GM23338 (cell line): ENCODE results near the gene PCGF2.

Experiments
- EZH2 ChIP-seq: fragments of 200-600 bp; sonication (generic); IDR thresholded peaks from one replicate; pipeline ENCODE4 v1.8.0; 2017; ENCODE audit warnings: antibody characterized with exemption, mild to moderate bottlenecking, low read depth; ENCODE audit not compliant: unreplicated experiment
- NANOG ChIP-seq: IDR thresholded peaks from 2 replicates; pipeline ENCODE4 v1.6.1; 2016; ENCODE audit warnings: antibody characterized with exemption, borderline replicate concordance
- POLR2AphosphoS5 ChIP-seq: IDR thresholded peaks from 2 replicates; pipeline ENCODE4 v1.6.1; 2016; ENCODE audit warnings: antibody characterized with exemption, low read depth
- ZNF331 ChIP-seq: fragments of 250-450 bp; sonication (Bioruptor Pico); IDR thresholded peaks from 2 replicates; pipeline ENCODE4 v1.5.0; 2020; ENCODE audit warnings: low read depth, mild to moderate bottlenecking, moderate library complexity
- TF ChIP-seq, protein P1 (sequence below), 2 experiments: fragments of 200-600 bp in 1 of 2; sonication (generic) in 1 of 2; conservative IDR thresholded peaks; 2 replicates each; pipeline versions ENCODE4 v1.5.1 to v1.6.1; 2016 to 2017; ENCODE audit warnings: antibody characterized with exemption in 2 of 2, low read depth in 2 of 2, mild to moderate bottlenecking in 2 of 2, moderate library complexity in 1 of 2
- TF ChIP-seq, protein P2 (sequence below): IDR thresholded peaks from 2 replicates; pipeline ENCODE4 v1.6.1; 2016; ENCODE audit warnings: antibody characterized with exemption

DNA sequence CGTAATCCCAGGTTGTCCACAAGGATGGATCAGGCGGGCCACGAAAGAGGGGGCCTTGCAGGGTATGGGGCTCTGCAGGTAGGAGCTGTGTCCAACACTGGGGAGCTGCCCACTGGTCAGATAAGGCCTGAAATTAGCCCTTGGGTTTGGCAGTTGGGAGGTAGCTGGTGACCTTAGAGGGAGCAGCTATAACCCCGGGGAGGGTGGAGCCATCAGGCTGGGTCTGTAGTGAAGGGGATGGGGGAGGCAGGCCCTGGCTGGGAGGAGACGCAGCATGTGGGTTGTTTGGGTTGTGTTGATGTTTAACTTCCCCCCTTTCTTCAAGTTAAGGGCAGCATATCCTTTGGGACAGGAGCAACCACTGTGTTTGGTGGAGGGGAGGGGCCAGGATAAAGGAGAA lies 37.2 kb downstream of the PCGF2 start:
- TF ChIP-seq, protein P1, sequence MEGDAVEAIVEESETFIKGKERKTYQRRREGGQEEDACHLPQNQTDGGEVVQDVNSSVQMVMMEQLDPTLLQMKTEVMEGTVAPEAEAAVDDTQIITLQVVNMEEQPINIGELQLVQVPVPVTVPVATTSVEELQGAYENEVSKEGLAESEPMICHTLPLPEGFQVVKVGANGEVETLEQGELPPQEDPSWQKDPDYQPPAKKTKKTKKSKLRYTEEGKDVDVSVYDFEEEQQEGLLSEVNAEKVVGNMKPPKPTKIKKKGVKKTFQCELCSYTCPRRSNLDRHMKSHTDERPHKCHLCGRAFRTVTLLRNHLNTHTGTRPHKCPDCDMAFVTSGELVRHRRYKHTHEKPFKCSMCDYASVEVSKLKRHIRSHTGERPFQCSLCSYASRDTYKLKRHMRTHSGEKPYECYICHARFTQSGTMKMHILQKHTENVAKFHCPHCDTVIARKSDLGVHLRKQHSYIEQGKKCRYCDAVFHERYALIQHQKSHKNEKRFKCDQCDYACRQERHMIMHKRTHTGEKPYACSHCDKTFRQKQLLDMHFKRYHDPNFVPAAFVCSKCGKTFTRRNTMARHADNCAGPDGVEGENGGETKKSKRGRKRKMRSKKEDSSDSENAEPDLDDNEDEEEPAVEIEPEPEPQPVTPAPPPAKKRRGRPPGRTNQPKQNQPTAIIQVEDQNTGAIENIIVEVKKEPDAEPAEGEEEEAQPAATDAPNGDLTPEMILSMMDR (conservative IDR thresholded peaks at IDR 0.05; ENCODE audit: low read depth in 2 of 2): no peak
- TF ChIP-seq EZH2 (no peak), POLR2AphosphoS5 (no peak), ZNF331 (CRISPR knock-in tag) (no peak), NANOG (no peak)
- TF ChIP-seq, protein P2, sequence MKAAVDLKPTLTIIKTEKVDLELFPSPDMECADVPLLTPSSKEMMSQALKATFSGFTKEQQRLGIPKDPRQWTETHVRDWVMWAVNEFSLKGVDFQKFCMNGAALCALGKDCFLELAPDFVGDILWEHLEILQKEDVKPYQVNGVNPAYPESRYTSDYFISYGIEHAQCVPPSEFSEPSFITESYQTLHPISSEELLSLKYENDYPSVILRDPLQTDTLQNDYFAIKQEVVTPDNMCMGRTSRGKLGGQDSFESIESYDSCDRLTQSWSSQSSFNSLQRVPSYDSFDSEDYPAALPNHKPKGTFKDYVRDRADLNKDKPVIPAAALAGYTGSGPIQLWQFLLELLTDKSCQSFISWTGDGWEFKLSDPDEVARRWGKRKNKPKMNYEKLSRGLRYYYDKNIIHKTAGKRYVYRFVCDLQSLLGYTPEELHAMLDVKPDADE: no peak
